H9 (cell line): ENCODE data around the gene DEPDC5. TPM values are rescaled to one million over a fixed set of nuclear protein-coding genes. Genes with fewer than 3 reads are reported as not detected.

ENCODE experiments used
- DNase-seq: peaks from one replicate; pipeline ENCODE4 v3.0.0-alpha.2; 2017
- H2AFZ ChIP-seq: one replicate; pipeline ENCODE4 v1.6.1; 2013; ENCODE audit warnings: mild to moderate bottlenecking, low read length, control low read depth, moderate library complexity
- H2AK5ac ChIP-seq: 2 replicates; pipeline ENCODE4 v1.6.1; 2013; ENCODE audit warnings: low read length, control low read depth, mixed read lengths; ENCODE audit not compliant: insufficient read length
- H2BK120ac ChIP-seq: one replicate; pipeline ENCODE4 v1.6.1; 2013; ENCODE audit warnings: low read depth, mild to moderate bottlenecking, low read length, control low read depth, inconsistent platforms; ENCODE audit not compliant: poor library complexity, severe bottlenecking
- H2BK12ac ChIP-seq: 2 replicates; pipeline ENCODE4 v1.6.1; 2013; ENCODE audit warnings: low read length, control low read depth, mixed read lengths, low read depth; ENCODE audit not compliant: insufficient read length
- H2BK15ac ChIP-seq: 2 replicates; pipeline ENCODE4 v1.6.1; 2013; ENCODE audit warnings: low read depth, low read length, control low read depth
- H2BK20ac ChIP-seq: one replicate; pipeline ENCODE4 v1.6.1; 2013; ENCODE audit warnings: low read depth, mild to moderate bottlenecking, low read length, control low read depth, inconsistent platforms; ENCODE audit not compliant: poor library complexity, severe bottlenecking
- H2BK5ac ChIP-seq: 2 replicates; pipeline ENCODE4 v1.6.1; 2013; ENCODE audit warnings: low read length, control low read depth, mixed read lengths; ENCODE audit not compliant: insufficient read length
- H3K14ac ChIP-seq: 2 replicates; pipeline ENCODE4 v1.6.1; 2013; ENCODE audit warnings: low read length, control low read depth; ENCODE audit not compliant: insufficient read depth
- H3K18ac ChIP-seq: 2 replicates; pipeline ENCODE4 v1.6.1; 2013; ENCODE audit warnings: low read depth, mild to moderate bottlenecking, mixed read lengths, low read length, control low read depth; ENCODE audit not compliant: insufficient read length
- H3K23ac ChIP-seq: 2 replicates; pipeline ENCODE4 v1.6.1; 2013; ENCODE audit warnings: low read length, control low read depth, mixed read lengths, low read depth; ENCODE audit not compliant: insufficient read length
- H3K23me2 ChIP-seq: 2 replicates; pipeline ENCODE4 v1.6.1; 2013; ENCODE audit warnings: low read depth, mild to moderate bottlenecking, mixed read lengths, low read length, control low read depth; ENCODE audit not compliant: insufficient read length, poor library complexity, severe bottlenecking
- H3K27ac ChIP-seq: 2 replicates; pipeline ENCODE4 v1.5.1; 2013; ENCODE audit warnings: low read length, control low read depth, mixed read lengths, low read depth; ENCODE audit not compliant: insufficient read length
- H3K27me3 ChIP-seq: 2 replicates; pipeline ENCODE4 v1.6.1; 2013; ENCODE audit warnings: low read length, control low read depth, inconsistent platforms; ENCODE audit not compliant: insufficient read depth
- H3K4ac ChIP-seq: 2 replicates; pipeline ENCODE4 v1.6.1; 2013; ENCODE audit warnings: low read depth, mild to moderate bottlenecking, control low read depth, inconsistent platforms, low read length, moderate library complexity
- H3K4me1 ChIP-seq: 2 replicates; pipeline ENCODE4 v1.6.1; 2013; ENCODE audit warnings: low read length, control low read depth, inconsistent platforms; ENCODE audit not compliant: insufficient read depth
- H3K4me2 ChIP-seq: 2 replicates; pipeline ENCODE4 v1.6.1; 2013; ENCODE audit warnings: low read length, control low read depth, mixed read lengths; ENCODE audit not compliant: insufficient read length, insufficient read depth
- H3K56ac ChIP-seq: 2 replicates; pipeline ENCODE4 v1.6.1; 2013; ENCODE audit warnings: low read depth, mild to moderate bottlenecking, mixed read lengths, low read length, control low read depth; ENCODE audit not compliant: insufficient read length
- H3K79me1 ChIP-seq: 2 replicates; pipeline ENCODE4 v1.6.1; 2013; ENCODE audit warnings: low read depth, mild to moderate bottlenecking, moderate library complexity, low read length, control low read depth, inconsistent platforms; ENCODE audit not compliant: insufficient read depth, poor library complexity, severe bottlenecking
- H3K79me2 ChIP-seq: 2 replicates; pipeline ENCODE4 v1.6.1; 2013; ENCODE audit warnings: low read length, control low read depth, inconsistent platforms; ENCODE audit not compliant: insufficient read depth
- H3K9ac ChIP-seq: 2 replicates; pipeline ENCODE4 v1.6.1; 2013; ENCODE audit warnings: low read length, control low read depth, mixed read lengths; ENCODE audit not compliant: insufficient read length; ENCODE audit errors: extremely low read depth
- H3K9me3 ChIP-seq: one replicate; pipeline ENCODE4 v1.6.1; 2013; ENCODE audit warnings: low read depth, low read length, inconsistent platforms; ENCODE audit not compliant: control insufficient read depth
- H3T11ph ChIP-seq: one replicate; pipeline ENCODE4 v1.6.1; 2013; ENCODE audit warnings: mild to moderate bottlenecking, low read length, control low read depth, inconsistent platforms
- H4K20me1 ChIP-seq: one replicate; pipeline ENCODE4 v1.6.1; 2013; ENCODE audit not compliant: control insufficient read depth, insufficient read length, insufficient read depth
- H4K5ac ChIP-seq: 2 replicates; pipeline ENCODE4 v1.6.1; 2013; ENCODE audit warnings: low read depth, mild to moderate bottlenecking, mixed read lengths, low read length, control low read depth; ENCODE audit not compliant: insufficient read length
- H4K8ac ChIP-seq: replicated peaks from 2 replicates; pipeline ENCODE4 v1.6.1; 2013; ENCODE audit warnings: low read length, control low read depth, mixed read lengths, low read depth; ENCODE audit not compliant: insufficient read length
- H4K91ac ChIP-seq: 2 replicates; pipeline ENCODE4 v1.6.1; 2013; ENCODE audit warnings: low read depth, mild to moderate bottlenecking, moderate library complexity, mixed read lengths, low read length, control low read depth; ENCODE audit not compliant: insufficient read length
- H3K27ac Mint-ChIP-seq, 3 experiments: 2 replicates in 2 of 3; 3 replicates in 1 of 3; pipeline ENCODE4 v1.8.0; 2020 to 2021; ENCODE audit warnings: mixed read lengths in 3 of 3, mild to moderate bottlenecking in 1 of 3, moderate library complexity in 1 of 3
- H3K27me3 Mint-ChIP-seq: 2 replicates; pipeline ENCODE4 v1.8.0; 2021; ENCODE audit warnings: low read depth, mild to moderate bottlenecking, moderate library complexity, mixed read lengths
- H3K36me3 Mint-ChIP-seq, 3 experiments: 2 replicates in 2 of 3; 3 replicates in 1 of 3; pipeline ENCODE4 v1.8.0; 2020 to 2021; ENCODE audit warnings: low read depth in 3 of 3, mixed read lengths in 3 of 3; ENCODE audit not compliant: insufficient read depth in 1 of 3
- H3K4me1 Mint-ChIP-seq, 2 experiments: 2 replicates each; pipeline ENCODE4 v1.8.0; 2020; ENCODE audit warnings: mixed read lengths in 2 of 2
- H3K4me3 Mint-ChIP-seq, 2 experiments: 2 replicates in 1 of 2; 3 replicates in 1 of 2; pipeline ENCODE4 v1.8.0; 2020 to 2021; ENCODE audit warnings: mild to moderate bottlenecking in 2 of 2, mixed read lengths in 2 of 2, moderate library complexity in 1 of 2
- H3K9me3 Mint-ChIP-seq, 2 experiments: 2 replicates in 1 of 2; 3 replicates in 1 of 2; pipeline ENCODE4 v1.8.0; 2020; ENCODE audit warnings: mild to moderate bottlenecking in 2 of 2, mixed read lengths in 2 of 2, moderate library complexity in 1 of 2
- WGBS: extraction: QIAGEN DNeasy Blood & Tissue Kit; methylation state at CpG from one replicate; pipeline ENCODE4 v1.1.7; 2013; ENCODE audit warnings: missing lambda C conversion rate, low lambda C conversion rate, mixed read lengths; ENCODE audit not compliant: insufficient read length; ENCODE audit errors: extremely low coverage; 5-methylcytosine and 5-hydroxymethylcytosine counted together
- total RNA-seq: library from RNA; stranded (reverse); gene quantifications from 2 replicates; pipeline ENCODE4 v1.2.1, GENCODE V29; 2021
- TF ChIP-seq, protein P1 (sequence below): fragments of 200-600 bp; sonication (generic); conservative IDR thresholded peaks from 3 replicates; pipeline ENCODE4 v1.8.0; 2021; ENCODE audit warnings: antibody characterized with exemption, mild to moderate bottlenecking

DEPDC5 gene
- total RNA-seq, 1 experiment from 2014 or later = 29.2 TPM

DNA sequence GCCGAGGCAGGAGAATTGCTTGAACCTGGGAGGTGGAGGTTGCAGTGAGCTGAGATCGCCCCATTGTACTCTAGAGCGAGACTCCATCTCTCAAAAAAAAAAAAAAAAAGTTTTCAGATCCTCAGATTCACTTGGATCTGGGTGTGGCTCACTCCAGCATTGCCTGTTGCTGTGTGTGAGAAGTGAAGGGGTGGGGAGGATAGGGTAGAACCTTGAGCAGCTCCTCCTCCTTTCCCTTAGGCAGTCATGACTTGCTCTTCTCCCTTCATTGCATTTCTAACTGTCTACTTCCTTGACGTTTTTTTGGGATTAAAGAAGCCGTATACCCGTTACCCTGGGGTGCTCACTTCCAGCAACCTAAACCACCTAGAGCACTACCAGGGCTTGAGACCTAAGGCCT is 127.4 kb downstream of the DEPDC5 start:
- Histone ChIP-seq H2AFZ (no peak overlapping the region), H3K27me3 (no peaks in the 10 kb centered on the region), H2BK15ac (no peak overlapping the region), H2AK5ac (no peak overlapping the region), H3K4me2 (no peak overlapping the region), H2BK12ac (no peak overlapping the region), H4K20me1 (no peaks in the 10 kb centered on the region), H3K23ac (no peak overlapping the region), H4K91ac (no peak overlapping the region), H2BK120ac (no peak overlapping the region), H2BK20ac (no peak overlapping the region), H3K23me2 (no peaks in the 10 kb centered on the region), H3K79me2 (no peaks in the 10 kb centered on the region), H3K27ac (no peak overlapping the region), H3K18ac (no peak overlapping the region), H3K9me3 (no peaks in the 10 kb centered on the region), H2BK5ac (no peak overlapping the region), H3K56ac (no peak overlapping the region), H3K4me1 (no peaks in the 10 kb centered on the region), H3K4ac (no peak overlapping the region), H4K5ac (no peak overlapping the region), H3K14ac (no peak overlapping the region), H3T11ph (no peak overlapping the region), H3K9ac (no peak overlapping the region), H3K79me1 (no peaks in the 10 kb centered on the region), H4K8ac (no peak overlapping the region)
- Mint-ChIP-seq H3K9me3 (no peaks in the 10 kb centered on the region), H3K4me1 (no peaks in the 10 kb centered on the region), H3K27me3 (no peaks in the 10 kb centered on the region), H3K36me3 (peaks cover 0 to 16% (median 0%) of the 10 kb centered on the region in 3 experiments; a peak in 4 of 7 replicates), H3K27ac (no peak overlapping the region), H3K4me3 (no peak overlapping the region)
- WGBS = no CpG with 5 or more reads among the region's 6 CpGs
- TF ChIP-seq, protein P1, sequence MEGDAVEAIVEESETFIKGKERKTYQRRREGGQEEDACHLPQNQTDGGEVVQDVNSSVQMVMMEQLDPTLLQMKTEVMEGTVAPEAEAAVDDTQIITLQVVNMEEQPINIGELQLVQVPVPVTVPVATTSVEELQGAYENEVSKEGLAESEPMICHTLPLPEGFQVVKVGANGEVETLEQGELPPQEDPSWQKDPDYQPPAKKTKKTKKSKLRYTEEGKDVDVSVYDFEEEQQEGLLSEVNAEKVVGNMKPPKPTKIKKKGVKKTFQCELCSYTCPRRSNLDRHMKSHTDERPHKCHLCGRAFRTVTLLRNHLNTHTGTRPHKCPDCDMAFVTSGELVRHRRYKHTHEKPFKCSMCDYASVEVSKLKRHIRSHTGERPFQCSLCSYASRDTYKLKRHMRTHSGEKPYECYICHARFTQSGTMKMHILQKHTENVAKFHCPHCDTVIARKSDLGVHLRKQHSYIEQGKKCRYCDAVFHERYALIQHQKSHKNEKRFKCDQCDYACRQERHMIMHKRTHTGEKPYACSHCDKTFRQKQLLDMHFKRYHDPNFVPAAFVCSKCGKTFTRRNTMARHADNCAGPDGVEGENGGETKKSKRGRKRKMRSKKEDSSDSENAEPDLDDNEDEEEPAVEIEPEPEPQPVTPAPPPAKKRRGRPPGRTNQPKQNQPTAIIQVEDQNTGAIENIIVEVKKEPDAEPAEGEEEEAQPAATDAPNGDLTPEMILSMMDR = no peak
- DNase-seq = no peak
